GM21737 (cell line): ENCODE results near the gene RPN2.

Source experiments
- ATAC-seq: cut with Tn5 transposase; IDR thresholded peaks from one replicate; pipeline ENCODE4 v1.9.1; 2021; ENCODE audit warnings: mild to moderate bottlenecking, moderate library complexity; ENCODE audit not compliant: unreplicated experiment

The RPN2 gene

DNA sequence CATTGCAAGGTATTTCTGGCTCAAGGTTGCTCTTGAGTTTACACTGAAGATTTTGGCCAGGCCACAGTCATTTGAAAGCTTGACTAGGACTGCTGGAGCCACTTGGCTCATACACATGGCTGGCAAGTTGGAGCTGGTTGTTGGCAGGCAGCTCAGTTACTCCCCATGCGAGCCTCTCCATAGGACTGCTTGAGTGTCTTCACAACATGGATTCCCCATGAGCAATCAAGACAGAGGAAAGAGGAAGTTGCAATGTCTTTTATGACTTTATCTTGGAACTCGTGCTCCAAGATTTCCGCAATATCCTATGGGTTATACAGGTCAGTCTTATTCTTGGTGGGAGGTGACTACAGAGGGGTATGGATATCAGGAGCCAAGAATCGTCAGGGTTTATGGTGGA is 109.0 kb downstream of the RPN2 start:
- ATAC-seq: no peak

DNA sequence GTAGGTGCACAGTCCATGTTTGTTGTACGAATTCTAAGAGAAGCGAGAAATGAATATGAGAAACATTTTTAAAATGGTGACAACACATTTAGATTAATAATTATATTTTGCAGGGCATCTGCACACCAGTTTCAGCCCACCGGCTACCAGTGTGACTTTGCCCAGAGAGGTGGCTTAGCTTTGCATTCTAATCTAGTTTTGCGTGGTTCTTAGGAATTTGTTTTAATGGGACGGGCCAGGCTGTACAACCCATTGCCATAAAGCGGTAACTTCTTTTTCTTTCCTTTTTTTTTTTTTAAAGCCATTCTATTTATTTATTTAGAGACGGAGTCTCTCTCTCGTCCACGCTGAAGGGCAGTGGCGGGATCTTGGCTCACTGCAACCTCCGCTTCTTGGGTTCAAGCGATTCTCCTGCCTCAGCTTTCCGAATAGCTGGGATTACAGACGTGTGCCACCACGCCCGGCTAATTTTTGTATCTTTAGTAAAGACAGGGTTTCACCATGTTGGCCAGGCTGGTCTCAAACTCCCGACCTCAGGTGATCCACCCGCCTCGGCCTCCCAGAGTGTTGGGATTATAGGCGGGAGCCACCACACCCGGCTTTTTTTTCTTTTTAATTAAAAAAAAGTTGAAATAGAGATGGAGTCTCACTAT is 111.2 kb downstream of the RPN2 start:
- no peak for ATAC-seq
